ENCODE data around the gene RAD50. TPM values are rescaled to one million over a fixed set of nuclear protein-coding genes. Genes with fewer than 3 reads are reported as not detected.

Gene RAD50
- total and polyA plus RNA-seq, 2 of the 4 experiments (the other 2 are of a cell fraction), result 5.2 to 6.2 TPM

DNA sequence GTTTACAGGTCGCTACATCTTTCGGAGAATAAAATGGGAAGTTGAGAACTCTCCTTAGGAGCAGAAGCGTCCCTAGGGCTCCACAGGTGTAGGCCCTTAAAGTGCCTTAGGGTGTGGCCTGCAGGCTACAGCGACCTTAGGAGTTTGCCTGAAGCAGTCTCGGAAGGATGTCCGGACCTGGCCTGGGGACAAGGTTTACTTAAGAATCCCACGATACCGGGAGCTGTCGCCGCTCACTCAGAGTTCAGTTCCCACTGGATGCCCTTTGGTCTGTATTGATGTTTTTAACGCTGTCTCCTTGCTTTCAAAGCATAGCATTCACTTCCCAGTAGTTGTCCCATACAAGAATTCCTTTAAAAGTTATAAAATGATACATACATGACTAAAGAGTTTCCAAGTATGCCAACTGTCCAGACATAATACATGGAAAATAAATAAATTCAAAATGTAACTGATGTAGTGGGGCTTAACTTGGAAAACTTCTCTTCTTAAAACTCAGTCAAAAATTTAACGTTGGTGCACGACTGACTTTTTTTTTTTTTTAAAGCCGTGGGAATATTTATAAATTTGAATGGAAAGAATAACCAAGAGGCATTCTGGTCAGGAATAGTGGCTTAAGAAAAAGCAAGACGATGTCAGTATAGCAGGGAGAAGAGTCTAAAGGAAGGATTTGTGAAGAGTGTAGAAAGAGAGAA is 848 bp downstream of the RAD50 start:
- H2AK9ac ChIP-seq (replicated peaks; ENCODE audit: low read depth, low read length, poor library complexity), result peak overlapping the region; percentile 86
- BruUV-seq (replicated peaks), result no TSS peak
- peaks cover 4% of the 10 kb centered on the region; the same call in 1 of the 2 replicates for H3K9me1 ChIP-seq (ENCODE audit: insufficient read depth, low read length)
- peak overlapping the region; percentile 67 for H3K56ac ChIP-seq (ENCODE audit: extremely low read depth, insufficient read depth, low read length)
- peak overlapping the region; percentile 94 to 100 for H4K8ac ChIP-seq (ENCODE audit: low read depth in 2 of 2, low read length in 2 of 2)
- peak overlapping the region; percentile 81 for H3K14ac ChIP-seq (replicated peaks; ENCODE audit: low read depth, low read length)
- peaks cover 9 to 29% of the 10 kb centered on the region in 2 experiments for H3K79me1 ChIP-seq (ENCODE audit: low read depth in 1 of 2, low read length in 2 of 2)
- peak overlapping the region; percentile 68 for H3K27ac ChIP-seq (ENCODE audit: insufficient read depth, low read length)
- H4K5ac ChIP-seq (ENCODE audit: low read depth, low read length), result peak overlapping the region; percentile 100
- ChIA-PET POLR2A (ENCODE audit: unreplicated experiment) (interaction anchor here (1.2 kb wide), 1 partner anchor 13 kb away, joined by 3 read pairs; no protein-coding TSS in a partner anchor), CTCF (interaction anchor here (1.1 kb wide), 1 partner anchor 52 kb away, joined by 3 read pairs; no protein-coding TSS in a partner anchor)
- H3K4ac ChIP-seq (ENCODE audit: low read depth, low read length), result peak overlapping the region; percentile 95
- H3K18ac ChIP-seq (ENCODE audit: low read depth, low read length), result peak overlapping the region; percentile 1; the same call in 1 of the 2 replicates
- no peaks in the 10 kb centered on the region; the same call in none of the 2 replicates for H3K4me1 ChIP-seq (ENCODE audit: control insufficient read depth, insufficient read depth, low read length)
- H3K23ac ChIP-seq (ENCODE audit: low read depth, low read length), result peak overlapping the region; percentile 88; the same call in 1 of the 2 replicates
- H2AFZ ChIP-seq (replicated peaks; ENCODE audit: low read length, poor library complexity), result peak overlapping the region; percentile 96
- H2BK20ac ChIP-seq (ENCODE audit: low read depth, low read length), result 0 out of 2 replicates have a peak overlapping the region, but pooled peaks have one; percentile 2
- peak; percentile 29 for DNase-seq
- TF ChIP-seq CHD1 (IDR thresholded peaks at IDR 0.05; ENCODE audit: low read depth, low read length) (no peak), ELK1 (IDR thresholded peaks at IDR 0.05; ENCODE audit: borderline replicate concordance, low read depth, low read length) (no peak)
- H2BK15ac ChIP-seq (ENCODE audit: low read depth, low read length), result no peak overlapping the region
- H4K91ac ChIP-seq (ENCODE audit: insufficient read depth, low read depth, low read length), result peak overlapping the region; percentile 95
- intact Hi-C loops (cut with micrococcal nuclease), result loop anchor here (5.0 kb wide), 1 partner anchor 50 kb away; no protein-coding TSS in a partner anchor
- dilution Hi-C loops (cut with HindIII; ENCODE audit: low sequenced_read_pairs, unreplicated experiment), result no loop called here
- H3K36me3 ChIP-seq (ENCODE audit: control insufficient read depth, insufficient read depth, low read length), result no peaks in the 10 kb centered on the region; the same call in 1 of the 2 replicates
- H3K27me3 ChIP-seq (ENCODE audit: control insufficient read depth, insufficient read depth, low read length), result no peaks in the 10 kb centered on the region
- 0 out of 2 replicates have a peak overlapping the region, but pooled peaks have one; percentile 20 for H2AK5ac ChIP-seq (ENCODE audit: low read depth, low read length)
- peak overlapping the region; percentile 65 for H3K4me3 ChIP-seq (ENCODE audit: insufficient read depth, low read depth, low read length)
- no peaks in the 10 kb centered on the region for H4K20me1 ChIP-seq (ENCODE audit: insufficient read depth, low read length)
- H3K9ac ChIP-seq (ENCODE audit: low read depth, low read length), result peak overlapping the region; percentile 74
- in situ Hi-C loops (cut with MboI; ENCODE audit: low sequenced_read_pairs), result no loop called here
- ATAC-seq (ENCODE audit: low read depth), result peak; percentile 28
- H3K9me3 ChIP-seq (ENCODE audit: control insufficient read depth, insufficient read depth, low read length), result no peaks in the 10 kb centered on the region
- H2BK120ac ChIP-seq (ENCODE audit: low read depth, low read length), result 0 out of 2 replicates have a peak overlapping the region, but pooled peaks have one; percentile 79
- H3K4me2 ChIP-seq (ENCODE audit: low read depth, low read length), result peak overlapping the region; percentile 83
- no peak overlapping the region for H2BK5ac ChIP-seq (ENCODE audit: low read depth, low read length, poor library complexity, severe bottlenecking)
- WGBS, 2 experiments (ENCODE audit: extremely low coverage in 2 of 2, insufficient read length in 1 of 2), result 11% methylated on average over 3 of the region's 15 CpGs; no CpG with 5 or more reads in 1 of the 2 experiments

Data from IMR-90 (cell line).